HFFc6 (cell line): ENCODE results near the gene FRMD3. TPM values are rescaled to one million over a fixed set of nuclear protein-coding genes. Genes with fewer than 3 reads are reported as not detected.

Experiments
- DNase-seq: peaks from one replicate; pipeline ENCODE4 v3.0.0-alpha.2; 2018
- H3K27ac Mint-ChIP-seq: 2 replicates; pipeline ENCODE4 v1.8.0; 2020; ENCODE audit warnings: mild to moderate bottlenecking, mixed read lengths
- H3K27me3 Mint-ChIP-seq: 2 replicates; pipeline ENCODE4 v1.8.0; 2021; ENCODE audit warnings: mild to moderate bottlenecking, moderate library complexity, mixed read lengths; ENCODE audit not compliant: insufficient read depth
- H3K36me3 Mint-ChIP-seq: 2 replicates; pipeline ENCODE4 v1.8.0; 2021; ENCODE audit warnings: low read depth, mixed read lengths
- H3K4me1 Mint-ChIP-seq: 2 replicates; pipeline ENCODE4 v1.8.0; 2020; ENCODE audit warnings: low read depth, mixed read lengths
- H3K4me3 Mint-ChIP-seq: 2 replicates; pipeline ENCODE4 v1.8.0; 2020; ENCODE audit warnings: mild to moderate bottlenecking, moderate library complexity, mixed read lengths
- H3K9me3 Mint-ChIP-seq: 2 replicates; pipeline ENCODE4 v1.8.0; 2020; ENCODE audit warnings: mild to moderate bottlenecking, mixed read lengths
- CTCF ChIP-seq: fragments of 200-600 bp; sonication (generic); IDR thresholded peaks from 2 replicates; pipeline ENCODE4 v1.5.0; 2021; ENCODE audit warnings: antibody characterized with exemption, mild to moderate bottlenecking
- total RNA-seq, 6 experiments: library from RNA; stranded (reverse); fragmentation: NEBNext Ultra II Directional; extraction: Animal tissue kit (Norgen Biotek cat#: 25700); gene quantifications; 2 replicates in 1 of 6; 3 replicates in 5 of 6; pipeline ENCODE4 v1.2.3, GENCODE V29; 2021

FRMD3 gene
- total RNA-seq, 6 experiments from 2014 or later = 4.0 to 14.9 (median 12.7) TPM

DNA sequence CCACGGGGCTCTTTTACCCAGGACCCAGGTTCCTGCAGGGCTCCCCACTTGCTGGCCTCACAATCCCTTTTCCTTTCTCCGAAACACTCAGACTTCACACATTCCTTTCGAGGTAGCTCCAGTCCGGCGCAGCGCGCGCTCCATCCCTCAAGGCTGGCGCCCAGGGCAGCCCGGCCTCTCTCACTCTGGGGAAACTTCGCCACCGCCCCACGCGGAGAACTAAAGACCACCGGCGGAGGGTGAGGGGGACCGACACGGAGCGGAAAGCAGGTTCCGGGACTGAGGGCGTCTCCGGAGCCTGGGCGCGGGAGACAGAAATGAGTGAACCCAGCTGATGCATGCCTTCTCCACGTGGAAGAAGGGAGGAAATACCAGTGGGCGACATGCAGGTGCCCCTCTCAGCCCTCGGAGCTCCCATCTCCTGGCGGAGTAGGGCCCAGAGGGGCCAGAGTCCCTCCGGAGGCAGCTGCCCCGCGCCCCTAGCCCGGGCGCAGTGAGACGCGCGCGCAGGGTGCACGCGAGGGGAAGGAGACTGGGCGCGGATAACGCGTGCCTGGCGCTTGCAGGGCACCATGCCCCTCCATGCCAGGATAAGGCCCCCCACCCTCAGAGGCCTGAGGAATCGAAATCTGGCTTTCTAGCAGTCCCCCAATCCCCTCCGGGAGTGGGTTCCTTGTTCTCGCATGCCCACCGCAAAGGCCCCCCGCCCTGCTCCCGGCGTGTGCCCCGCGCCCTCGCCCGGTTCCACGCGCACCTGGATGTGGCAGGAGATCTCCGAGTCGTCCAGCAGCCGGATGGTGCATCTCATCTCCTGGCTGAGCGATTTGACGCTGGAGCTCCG is 650 bp downstream of the FRMD3 start:
- no peaks in the 10 kb centered on the region for H3K36me3 Mint-ChIP-seq
- no peak for TF ChIP-seq CTCF
- H3K27me3 Mint-ChIP-seq = peaks cover 3% of the 10 kb centered on the region; the same call in 1 of the 2 replicates
- no peak for DNase-seq
- H3K9me3 Mint-ChIP-seq = no peaks in the 10 kb centered on the region
- H3K4me3 Mint-ChIP-seq = peak overlapping the region; percentile 88
- peaks cover 46% of the 10 kb centered on the region for H3K4me1 Mint-ChIP-seq
- H3K27ac Mint-ChIP-seq = 0 out of 2 replicates have a peak overlapping the region, but pooled peaks have one; percentile 20

- H3K4me1 Mint-ChIP-seq = peaks cover 51% of the 10 kb centered on the region
- H3K4me3 Mint-ChIP-seq = peak overlapping the region; percentile 88; the same call in 1 of the 2 replicates
- H3K27me3 Mint-ChIP-seq = peaks cover 3% of the 10 kb centered on the region; the same call in 1 of the 2 replicates
- no peaks in the 10 kb centered on the region for H3K36me3 Mint-ChIP-seq
- no peak overlapping the region for H3K27ac Mint-ChIP-seq
- no peak for DNase-seq
- H3K9me3 Mint-ChIP-seq = no peaks in the 10 kb centered on the region
- no peak for TF ChIP-seq CTCF
Measured at GRCh38 chr9:83536332-83536731, 1.9 kb downstream of the FRMD3 start.

- Mint-ChIP-seq H3K27ac (no peak overlapping the region; the same call in 1 of the 2 replicates), H3K9me3 (no peaks in the 10 kb centered on the region), H3K36me3 (no peaks in the 10 kb centered on the region), H3K4me3 (no peak overlapping the region; the same call in 1 of the 2 replicates), H3K27me3 (peaks cover 3% of the 10 kb centered on the region; the same call in 1 of the 2 replicates), H3K4me1 (peaks cover 51% of the 10 kb centered on the region)
- no peak for DNase-seq
- TF ChIP-seq CTCF = no peak
Measured at GRCh38 chr9:83535736-83536135, 2.5 kb downstream of the FRMD3 start.

- peaks cover 49% of the 10 kb centered on the region for H3K4me1 Mint-ChIP-seq
- no peak for DNase-seq
- TF ChIP-seq CTCF = no peak
- no peak overlapping the region for H3K4me3 Mint-ChIP-seq
- H3K27me3 Mint-ChIP-seq = peaks cover 3% of the 10 kb centered on the region; the same call in 1 of the 2 replicates
- H3K9me3 Mint-ChIP-seq = no peaks in the 10 kb centered on the region
- peaks cover 5% of the 10 kb centered on the region; the same call in 1 of the 2 replicates for H3K36me3 Mint-ChIP-seq
- H3K27ac Mint-ChIP-seq = no peak overlapping the region
Measured at GRCh38 chr9:83533296-83533695, 4.9 kb downstream of the FRMD3 start.

DNA sequence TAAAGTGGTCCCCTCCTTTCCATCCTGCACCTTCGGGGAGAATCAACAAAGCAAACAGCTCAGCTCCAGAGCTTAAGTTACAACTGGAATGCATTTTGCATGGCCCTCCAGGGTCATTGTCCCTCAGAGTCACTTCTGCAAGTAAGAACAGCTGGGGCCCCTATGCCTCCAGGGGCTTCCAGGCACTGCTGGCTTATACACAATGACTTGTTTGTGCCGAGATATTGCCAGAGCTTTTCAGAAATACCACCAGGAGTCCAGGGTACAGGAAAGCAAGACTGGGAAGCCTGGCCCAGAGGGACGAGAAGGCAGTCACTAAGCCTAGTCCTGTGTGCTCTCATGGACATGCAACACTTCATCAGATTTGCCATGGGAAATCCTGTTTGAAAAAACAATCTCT is 11.3 kb downstream of the FRMD3 start:
- DNase-seq = no peak
- H3K27ac Mint-ChIP-seq = peak overlapping the region; percentile 2; the same call in 1 of the 2 replicates
- H3K4me3 Mint-ChIP-seq = peak overlapping the region; percentile 49; the same call in 1 of the 2 replicates
- peaks cover 5% of the 10 kb centered on the region; the same call in 1 of the 2 replicates for H3K36me3 Mint-ChIP-seq
- TF ChIP-seq CTCF = no peak
- peaks cover 36% of the 10 kb centered on the region for H3K4me1 Mint-ChIP-seq
- peaks cover 6% of the 10 kb centered on the region; the same call in 1 of the 2 replicates for H3K27me3 Mint-ChIP-seq
- H3K9me3 Mint-ChIP-seq = no peaks in the 10 kb centered on the region
